DND-41 (cell line): ENCODE results near the gene CER1.

Experiments used
- CTCF ChIP-seq: IDR thresholded peaks from 2 replicates; pipeline ENCODE4 v1.5.1; 2012; ENCODE audit warnings: borderline replicate concordance, low read length, moderate library complexity, mild to moderate bottlenecking; ENCODE audit not compliant: poor library complexity, severe bottlenecking; ENCODE audit errors: extremely low read depth
- EZH2 ChIP-seq: IDR thresholded peaks from 3 replicates; pipeline ENCODE4 v1.6.1; 2012; ENCODE audit warnings: borderline replicate concordance, low read depth, mild to moderate bottlenecking, moderate library complexity, low read length, inconsistent platforms; ENCODE audit not compliant: severe bottlenecking

- TF ChIP-seq CTCF = no peak
- TF ChIP-seq EZH2 = no peak
Observed at GRCh38 chr9:14690948-14691730, 31.4 kb downstream of the CER1 start.
